NCI-H2029 treated with DMSO at 0.1 percent for 48 hours (cell line): ENCODE results near the gene ZNF438.

ENCODE experiments used
- DNase-seq: peaks from one replicate; lab custom pipeline; 2025; lab: John Stamatoyannopoulos, UW

The ZNF438 gene

DNA sequence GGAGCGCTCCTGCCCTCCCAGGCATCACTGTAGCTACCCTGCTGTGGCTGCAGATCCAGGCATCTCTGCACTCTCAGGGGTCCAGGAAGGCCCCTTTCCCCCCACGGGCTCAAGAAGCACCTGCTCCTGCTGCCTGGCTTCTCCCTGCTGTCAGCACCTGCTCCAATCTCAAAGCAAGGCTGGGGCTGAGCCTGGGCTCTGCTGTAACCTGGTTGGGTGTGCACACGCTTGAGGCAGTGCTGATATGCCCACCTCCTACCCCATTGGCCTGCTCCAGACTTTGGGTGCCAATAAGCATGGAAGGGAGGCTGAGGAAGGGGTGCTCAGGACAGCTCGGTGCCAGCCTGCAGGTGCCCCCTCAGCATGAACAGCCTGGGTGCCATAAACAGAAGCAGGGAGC, 185.0 kb downstream of the ZNF438 start:
- DNase-seq: no peak

DNA sequence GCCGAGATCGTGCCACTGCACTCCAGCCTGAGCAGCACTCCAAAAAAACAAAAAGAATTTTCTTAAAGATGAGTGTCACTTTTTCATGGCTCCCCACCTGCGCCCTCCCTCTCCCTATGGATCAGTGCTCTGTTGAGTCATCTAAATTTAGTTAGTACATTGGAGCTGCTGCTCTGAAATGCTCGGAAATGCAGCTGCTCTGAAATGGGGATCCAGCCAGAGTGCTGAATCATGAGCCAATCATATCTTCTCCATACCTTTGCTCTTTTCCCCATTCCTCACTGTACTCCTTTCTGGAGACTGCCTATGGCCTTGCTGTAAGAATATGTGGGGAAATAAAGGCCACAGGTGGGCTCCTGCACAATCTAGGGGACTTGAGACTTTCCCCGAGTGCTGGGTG, 188.8 kb downstream of the ZNF438 start:
- DNase-seq: no peak

DNA sequence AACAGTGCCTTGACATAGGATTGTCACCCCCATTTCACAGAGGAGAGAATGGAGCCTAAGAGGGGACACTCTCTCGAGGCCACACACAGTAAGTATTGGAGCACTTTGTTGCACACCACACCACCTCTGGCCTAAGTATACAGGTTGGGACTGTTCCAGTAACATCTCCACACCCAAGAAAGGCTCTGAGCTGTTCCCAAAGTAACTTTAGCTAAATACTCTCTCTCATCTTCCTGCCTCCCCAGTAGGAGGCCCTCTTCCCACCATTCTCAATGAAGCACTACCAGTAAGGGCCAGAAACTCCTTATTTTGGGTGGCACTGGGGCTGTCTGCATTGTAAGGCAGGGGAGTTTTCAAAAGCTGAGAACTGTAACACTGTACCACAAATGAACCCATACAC, 189.5 kb downstream of the ZNF438 start:
- DNase-seq: no peak

DNA sequence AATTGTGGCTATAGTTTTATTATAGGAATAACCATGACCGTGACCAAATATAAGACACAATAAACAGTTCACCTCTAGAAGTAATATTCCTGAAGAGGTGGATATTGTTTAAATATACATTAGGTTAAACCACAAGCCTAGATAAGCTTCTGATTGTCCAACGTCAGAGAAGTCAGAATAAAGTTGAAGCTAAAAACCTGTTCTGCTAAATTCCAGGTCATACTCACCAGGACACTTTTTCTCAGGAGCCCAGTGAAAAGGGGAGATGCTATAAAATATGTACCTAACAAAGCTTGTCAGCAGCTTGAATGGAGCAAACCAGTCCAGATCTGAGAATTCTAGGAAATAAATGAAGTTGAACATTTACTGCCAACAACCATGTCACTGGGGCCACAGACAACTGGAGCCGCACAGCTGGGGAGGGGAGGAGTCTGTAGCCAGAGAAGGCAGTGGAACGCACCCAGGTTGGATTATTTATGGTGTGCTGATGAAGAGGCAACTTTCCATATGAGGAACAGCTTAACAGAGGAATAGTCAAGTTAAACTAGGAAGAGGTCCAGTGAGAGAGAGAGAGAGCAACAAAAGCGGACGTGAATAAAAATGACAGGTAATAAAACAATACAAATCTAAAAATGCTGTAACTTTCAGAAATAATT, 191.1 kb downstream of the ZNF438 start:
- DNase-seq: no peak

DNA sequence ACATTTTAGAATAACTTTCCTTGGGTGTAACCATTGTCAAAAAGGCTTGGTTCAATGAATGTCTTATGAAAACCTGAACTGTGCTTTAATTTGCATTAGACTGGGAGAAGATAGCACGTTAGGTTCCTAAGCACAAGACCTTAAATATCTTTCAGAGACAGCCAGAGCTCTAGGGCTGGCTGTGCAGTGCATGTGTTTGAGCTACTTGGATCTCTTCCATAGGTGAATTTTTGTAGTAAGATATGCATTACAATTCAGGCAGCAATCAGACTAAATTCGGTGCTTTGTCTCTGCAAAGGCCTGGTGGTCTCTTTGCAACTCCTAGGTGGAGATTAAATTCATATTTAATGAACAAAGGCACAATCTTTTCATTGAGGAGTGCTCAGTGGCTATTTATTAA, 192.0 kb downstream of the ZNF438 start:
- no peak for DNase-seq

DNA sequence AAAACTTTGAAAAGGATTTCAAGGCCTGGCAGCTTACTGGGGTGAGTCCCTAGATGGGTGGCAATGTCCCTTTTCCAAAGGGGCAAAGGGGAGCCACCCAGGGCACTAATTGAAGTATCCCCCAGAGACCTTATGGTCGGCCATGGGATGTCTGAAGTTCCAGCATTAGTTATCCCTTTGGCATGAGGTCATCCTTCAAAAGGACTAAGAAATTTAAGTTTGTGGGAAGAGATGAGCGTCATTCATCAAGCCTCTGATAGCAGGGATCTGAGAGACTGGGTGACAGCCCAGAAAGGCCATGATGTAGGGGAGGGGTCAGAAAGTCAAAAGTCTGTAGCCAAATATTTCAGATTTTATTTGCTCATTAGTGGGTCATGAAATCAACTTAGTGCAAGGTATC, 195.3 kb downstream of the ZNF438 start:
- DNase-seq: no peak

DNA sequence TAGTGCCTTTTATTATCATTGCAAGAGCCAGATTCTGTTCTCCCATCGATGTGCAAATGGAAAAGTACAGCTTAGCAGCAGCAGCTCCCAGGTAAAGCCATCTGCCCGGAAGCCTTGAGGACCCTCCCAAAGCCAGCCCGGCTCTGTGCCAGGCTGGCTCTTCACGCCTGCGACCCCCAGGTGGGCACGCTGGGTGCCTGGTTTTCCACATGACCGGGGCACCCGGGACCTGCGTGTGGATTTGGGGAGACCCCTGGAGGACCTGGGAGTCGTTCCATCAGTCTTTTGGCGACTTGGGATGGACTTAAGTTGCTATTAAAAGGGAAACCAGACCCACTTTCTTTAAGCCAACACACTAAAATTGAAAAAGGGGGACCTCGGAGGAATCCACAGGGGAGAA, 196.5 kb downstream of the ZNF438 start:
- DNase-seq: no peak

DNA sequence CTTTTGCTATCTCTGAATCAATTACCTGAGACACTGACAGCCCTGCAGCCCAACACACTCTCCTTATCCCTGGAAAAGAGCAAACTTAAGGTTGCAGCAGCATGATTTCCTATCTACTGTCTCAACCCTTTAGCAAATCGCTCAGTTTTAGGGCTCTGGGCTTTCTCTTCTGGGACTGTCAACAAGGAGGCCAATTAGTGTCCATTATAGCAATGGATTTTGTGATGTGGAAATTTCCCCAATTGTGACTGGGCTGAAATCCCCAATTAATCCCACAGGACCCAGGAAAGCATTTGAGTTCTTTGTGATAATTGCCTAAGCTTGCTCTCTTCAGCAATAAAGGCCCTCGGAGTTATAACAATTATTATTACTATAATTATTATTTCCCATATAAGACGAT, 197.0 kb downstream of the ZNF438 start:
- DNase-seq: no peak

DNA sequence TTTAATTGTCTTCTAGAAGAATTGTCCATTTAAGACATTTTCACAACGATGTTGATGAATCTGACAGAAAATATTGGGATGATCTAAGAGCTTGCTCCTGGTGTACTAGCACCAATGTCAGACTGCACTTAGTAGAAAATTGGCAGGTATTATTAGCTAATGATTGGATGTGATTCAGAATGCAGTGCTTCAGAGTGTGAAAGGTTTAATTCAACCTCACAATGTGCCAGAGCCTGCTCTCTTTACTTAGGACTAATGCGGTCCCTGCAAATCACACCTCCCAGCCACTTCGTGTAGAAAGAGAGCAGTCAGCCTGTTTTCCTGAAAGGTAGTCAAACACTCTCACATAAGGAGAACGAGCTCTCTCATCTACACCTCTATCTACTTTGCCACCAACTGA, 197.5 kb downstream of the ZNF438 start:
- no peak for DNase-seq

DNA sequence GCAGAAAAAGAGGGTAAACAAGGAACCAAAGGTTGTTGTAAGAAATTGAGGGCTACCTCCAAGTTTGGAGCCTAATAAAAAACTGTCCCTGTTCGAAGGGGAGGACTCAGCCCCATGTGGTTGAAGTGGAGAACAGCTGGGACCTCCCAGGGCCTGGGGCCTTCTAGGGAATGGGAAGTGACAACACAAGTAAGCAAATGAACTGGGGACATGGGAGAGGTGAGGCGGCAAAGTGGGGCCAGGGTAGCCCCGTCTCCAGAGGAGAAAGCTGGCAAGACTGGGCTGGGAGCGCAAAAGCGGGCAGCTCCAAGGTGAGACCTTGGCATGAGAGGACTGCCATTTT, 198.1 kb downstream of the ZNF438 start:
- DNase-seq: no peak

DNA sequence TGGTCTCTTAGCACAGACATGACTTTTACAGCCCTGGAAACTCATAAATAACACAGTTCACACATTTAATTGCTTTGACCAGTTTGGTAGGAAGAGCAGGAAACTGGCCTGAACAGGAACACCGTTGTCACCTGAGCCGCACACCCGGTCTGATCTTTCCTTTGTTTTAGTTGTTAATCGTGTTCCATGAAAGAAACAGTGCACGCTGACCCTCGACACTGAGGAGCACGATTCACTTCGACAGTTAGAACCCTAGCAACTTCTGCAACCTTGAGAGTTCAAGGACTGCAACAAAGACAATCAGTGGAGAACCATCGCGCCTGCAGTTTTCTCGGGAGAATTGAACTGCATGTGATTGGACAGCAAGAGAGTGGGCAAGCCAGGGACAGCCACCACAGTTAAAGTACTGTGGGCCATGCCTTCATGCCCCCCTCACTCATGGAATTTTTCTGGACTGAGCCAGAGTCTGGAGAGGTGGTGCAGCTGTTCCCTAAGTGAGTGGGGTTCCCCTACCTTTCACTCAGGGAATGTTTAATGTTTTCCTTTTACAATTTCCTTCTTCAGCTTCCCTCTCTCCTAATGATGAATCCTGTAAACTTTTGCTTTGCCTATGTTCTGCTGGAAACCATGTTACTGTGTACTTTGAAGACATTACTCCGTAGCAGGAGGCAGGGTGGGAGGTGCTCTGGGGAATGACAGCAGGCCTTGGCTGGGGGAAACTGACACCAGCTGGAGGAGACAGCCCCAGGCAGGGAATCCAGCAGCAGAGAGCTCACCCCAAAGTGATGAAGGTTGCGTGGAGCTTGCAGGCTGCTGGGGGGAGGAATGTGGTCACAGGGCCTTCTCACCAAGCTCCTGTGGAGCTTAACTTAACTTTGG, 198.7 kb downstream of the ZNF438 start:
- no peak for DNase-seq

DNA sequence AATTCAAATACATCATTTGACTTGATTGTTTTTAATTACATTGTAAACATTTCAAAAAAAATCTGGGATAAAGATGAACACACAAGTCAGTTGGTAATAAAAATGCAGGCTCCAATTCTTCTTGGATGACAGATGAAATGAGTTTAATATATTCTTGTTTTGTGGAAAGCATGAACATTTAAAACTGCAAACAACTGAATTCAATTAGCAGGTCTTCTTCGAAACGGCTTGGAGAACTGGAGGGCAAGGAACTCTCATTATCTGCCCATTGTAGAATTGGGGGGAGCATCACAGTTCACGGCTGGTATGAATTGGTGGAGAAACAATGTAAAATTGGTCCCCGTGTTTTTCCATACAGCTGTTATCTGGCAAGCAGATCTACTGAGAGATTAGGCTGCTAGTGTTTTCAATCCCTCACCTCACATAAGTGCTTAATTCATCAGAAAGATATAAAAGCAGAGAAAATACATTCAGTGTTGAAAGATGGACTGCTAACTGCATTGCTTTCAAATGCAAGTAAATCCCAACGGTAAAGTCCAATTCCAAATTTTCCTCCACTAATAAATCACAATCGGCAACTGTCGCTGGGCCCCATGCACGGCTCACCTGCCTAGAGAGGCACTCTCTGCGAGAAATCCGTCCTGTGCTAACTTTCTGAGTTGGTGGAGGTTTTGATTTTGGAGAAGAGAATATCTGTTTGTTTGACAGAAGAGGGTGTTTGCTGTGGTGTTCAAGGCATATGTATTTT, 199.5 kb downstream of the ZNF438 start:
- DNase-seq: no peak

DNA sequence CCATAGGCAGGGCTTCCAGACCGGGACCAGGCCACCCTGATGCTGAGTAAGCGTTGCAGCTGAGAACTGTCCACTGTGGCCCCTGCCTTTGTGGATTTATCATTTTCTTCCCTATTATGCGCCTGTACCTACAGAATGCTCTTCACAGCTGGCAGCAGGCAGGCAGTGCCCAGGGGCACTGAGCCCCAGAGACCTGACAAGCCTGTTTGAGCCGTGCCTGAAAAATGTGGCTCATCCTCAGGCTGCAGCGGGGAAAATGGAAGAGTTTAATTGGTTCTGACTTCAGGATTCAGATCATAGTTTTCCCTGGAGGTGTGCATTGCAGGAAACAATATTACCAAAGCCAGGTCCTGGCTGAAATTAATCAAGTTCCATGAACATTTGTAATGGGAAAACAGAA, 200.2 kb downstream of the ZNF438 start:
- DNase-seq: no peak

DNA sequence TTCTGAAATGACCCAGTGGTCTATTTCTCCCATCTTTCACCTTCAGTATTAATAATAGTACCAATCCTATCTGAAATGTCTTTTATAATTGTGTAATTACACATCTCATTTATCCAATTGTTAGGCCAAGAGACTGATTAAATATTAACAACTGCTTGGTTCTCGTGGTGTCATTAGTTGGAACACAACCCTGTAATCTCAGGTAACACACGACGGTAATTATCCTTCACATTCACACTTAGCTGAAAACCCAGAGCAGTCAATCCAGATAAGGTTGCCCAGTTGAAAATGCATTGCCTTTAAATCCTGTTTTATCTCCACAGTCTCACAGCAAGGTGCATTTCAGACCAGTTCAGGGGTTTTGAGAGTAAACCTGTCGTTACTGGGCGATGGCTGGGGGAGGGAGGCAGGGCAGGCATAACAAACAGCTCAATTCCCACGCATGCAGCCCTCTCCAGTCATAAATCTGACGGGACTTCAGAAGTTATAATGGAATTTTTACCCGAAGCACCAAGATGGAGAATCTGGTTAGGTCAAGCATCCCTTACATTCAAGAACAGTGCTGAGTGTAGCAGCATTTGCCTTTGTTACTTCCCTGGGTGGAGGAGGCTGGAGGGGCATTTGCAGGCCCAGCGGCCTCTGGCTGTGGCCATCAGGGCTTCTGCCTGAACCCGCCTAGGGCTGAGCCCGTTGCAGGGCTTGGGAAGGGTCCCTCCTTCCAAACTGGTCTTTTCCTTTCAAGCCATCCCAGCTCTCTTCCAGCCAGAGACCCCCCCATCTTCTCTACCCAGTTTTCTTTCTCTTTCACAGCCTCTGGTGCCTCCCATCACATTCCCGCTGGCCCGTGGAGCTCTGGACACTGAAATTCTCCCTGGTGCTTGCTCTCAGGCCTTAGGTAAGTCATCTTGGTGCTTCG, 201.1 kb downstream of the ZNF438 start:
- no peak for DNase-seq

DNA sequence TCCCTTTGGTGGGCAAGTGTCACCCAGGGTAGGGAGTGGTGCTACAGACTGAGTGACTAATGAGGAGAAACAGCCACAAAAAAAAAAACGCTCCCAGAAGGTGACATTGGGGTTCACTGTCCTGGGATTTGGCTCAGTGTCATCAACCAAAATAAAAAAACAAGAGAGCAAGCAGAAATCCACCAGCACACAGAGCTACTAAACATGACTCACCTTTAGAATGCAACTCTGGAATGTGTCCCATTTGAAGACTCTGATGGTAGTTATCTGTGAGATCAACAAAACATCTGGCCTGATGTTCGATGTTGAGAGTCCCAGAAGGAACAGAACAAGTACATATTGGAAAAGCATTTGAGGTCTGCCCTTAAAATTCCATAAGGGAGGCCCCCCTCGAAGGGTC, 201.8 kb downstream of the ZNF438 start:
- DNase-seq: no peak

DNA sequence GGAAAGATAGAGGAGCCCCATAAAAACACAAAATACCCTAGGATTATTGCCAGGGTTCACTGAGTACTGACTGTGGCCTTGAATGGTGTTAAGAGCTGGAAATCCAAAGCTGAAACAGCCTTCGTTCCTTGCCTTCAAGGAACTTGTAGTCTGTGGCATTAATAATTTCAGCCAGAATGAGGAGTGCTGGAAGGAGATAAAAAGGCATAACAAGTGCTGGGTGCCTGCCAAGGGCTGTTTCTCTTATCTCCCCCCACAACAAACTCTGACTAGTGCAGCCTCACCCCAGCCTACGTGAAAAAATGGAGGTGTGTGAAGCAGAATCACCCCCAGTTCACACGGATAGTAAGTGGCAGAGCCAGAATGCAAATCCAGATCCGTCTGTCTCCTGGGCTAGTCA, 203.0 kb downstream of the ZNF438 start:
- DNase-seq: no peak

DNA sequence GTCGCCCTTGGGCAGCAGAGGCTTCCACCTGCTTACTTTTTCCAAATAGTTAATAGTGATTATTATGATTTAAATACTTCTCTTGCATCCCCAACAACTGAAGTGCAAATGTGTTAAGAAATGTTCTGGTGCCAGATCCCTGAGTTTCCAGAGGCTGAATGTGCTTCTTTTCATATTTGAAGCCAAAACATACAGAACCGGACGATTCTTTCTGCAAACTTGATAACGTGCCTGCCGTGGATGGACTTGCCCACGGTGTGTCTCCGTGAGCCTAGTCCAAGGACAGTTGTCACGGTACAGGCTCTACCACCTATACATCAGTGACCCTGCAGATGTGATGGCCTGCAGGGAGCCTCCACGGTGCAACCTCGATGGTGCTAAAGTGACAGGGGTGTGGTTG, 203.5 kb downstream of the ZNF438 start:
- no peak for DNase-seq

DNA sequence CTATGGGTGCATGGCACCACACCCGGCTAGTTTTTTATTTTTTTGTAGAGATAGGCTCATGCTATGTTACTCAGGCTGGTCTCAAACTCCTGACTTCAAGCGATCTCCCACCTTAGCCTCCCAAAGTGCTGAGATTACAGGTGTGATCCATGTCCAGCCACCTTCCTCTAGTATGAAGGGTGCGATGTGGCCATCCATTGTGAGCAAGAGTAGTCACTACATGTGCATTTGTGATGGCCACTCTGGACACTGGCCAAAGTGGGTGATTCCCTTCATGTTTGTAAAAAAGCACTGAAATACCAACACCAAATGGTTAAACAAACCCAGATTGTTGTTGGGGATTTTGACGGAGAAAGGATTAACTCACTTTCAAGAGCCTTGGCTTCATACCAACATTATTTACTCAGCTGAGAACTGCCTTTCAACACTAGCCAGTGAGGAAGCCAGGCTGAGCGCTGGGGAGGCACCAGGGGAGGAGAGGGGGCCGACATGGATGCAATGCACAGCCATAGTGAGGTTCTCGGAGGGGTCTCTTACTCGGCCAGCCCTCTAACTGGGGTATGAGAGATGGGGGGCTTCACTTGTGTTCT, 204.0 kb downstream of the ZNF438 start:
- no peak for DNase-seq

DNA sequence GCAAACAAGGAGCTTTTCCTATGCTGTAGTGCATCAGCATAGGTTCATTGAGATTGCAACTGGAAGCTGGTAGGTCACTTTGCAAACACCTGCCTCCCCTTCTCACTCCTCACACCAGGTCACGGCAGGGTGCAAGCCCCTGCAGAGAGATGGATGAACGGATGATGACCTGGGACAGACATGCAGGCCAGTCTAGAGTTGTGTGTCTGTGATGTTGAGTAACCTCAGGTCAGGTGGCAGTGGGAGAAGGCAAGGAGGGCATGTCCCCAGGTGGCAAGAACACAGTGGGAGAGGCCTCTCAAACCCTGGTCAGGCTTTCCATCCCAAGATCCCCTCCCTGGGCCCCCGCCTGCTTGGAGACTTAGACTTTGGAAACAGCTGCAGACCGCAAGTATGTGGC, 205.0 kb downstream of the ZNF438 start:
- no peak for DNase-seq

DNA sequence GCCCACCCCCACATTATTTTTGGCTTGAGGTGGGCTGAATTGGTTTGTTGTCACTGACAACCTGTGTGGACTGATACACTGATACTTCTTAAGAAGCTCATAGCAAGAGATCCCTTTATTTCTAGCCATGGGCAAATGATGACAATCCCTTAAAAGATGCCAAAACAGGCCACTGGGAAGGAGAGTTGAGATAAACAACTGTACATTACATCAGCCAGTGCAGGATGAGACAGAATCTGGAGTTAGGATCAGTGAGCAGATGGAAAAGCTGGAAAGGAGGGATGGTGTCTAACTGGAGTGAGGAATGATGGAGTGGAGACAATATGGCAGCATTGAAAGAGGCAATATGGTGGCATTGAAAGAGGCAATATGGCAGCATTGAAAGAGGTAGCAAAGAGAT, 206.2 kb downstream of the ZNF438 start:
- no peak for DNase-seq

DNA sequence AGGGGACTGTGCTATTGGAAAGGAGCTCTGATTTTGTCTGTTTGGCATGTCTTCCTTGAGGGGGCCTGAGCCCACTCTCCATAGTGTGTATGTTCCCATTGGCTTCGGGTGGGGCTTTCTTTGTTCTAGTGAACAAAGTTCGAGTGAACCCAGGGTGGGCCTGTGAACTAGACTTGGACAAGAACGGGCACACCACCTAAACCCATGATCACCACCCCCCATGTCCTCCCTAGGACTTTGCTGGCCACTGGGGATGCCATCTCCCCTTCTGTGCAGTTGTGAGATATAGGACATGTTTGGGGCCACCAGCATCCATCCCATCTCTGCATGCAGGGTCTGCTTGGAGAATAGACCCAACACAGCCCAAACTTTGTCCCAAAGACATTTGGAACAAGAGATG, 206.6 kb downstream of the ZNF438 start:
- DNase-seq: no peak

DNA sequence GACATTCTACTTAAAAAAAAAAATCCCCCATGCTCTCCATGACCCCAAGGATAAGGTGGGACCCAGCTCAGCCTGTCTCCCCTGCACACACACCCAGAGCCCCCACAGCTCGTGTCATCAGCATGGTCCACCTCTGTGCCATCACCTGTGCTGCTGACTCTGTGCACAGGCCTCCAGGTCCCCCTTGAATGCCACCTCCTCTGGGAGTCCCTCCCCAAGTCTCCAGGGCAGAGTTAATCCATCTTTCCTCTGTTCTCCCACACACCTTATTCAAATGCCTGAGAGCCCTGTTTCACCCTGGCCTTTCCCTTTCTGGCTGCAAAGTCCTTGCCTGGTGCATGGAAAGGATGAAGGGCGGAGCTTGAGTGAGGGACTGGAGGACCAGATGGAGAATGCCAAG, 208.0 kb downstream of the ZNF438 start:
- no peak for DNase-seq
